Ammon's horn (tissue), 1 donor: Measurements from ENCODE around the gene TTLL6.
A peak's percentile ranks its signal among the peaks of the same experiment; 100 is the strongest.

ENCODE experiments used
- DNase-seq: peaks from one replicate; pipeline ENCODE4 v3.0.0-alpha.2; 2016; ENCODE audit warnings: low spot score

Gene TTLL6

GRCh38 chr17:48737330-48738043 is 79.5 kb downstream of the TTLL6 start:
- DNase-seq, result no peak

GRCh38 chr17:48735062-48735351 is 82.0 kb downstream of the TTLL6 start:
- no peak for DNase-seq

- no peak for DNase-seq
These were observed 82.5 kb downstream of the TTLL6 start for GRCh38 chr17:48734333-48735061.

GRCh38 chr17:48733632-48734328 is 83.2 kb downstream of the TTLL6 start:
- no peak for DNase-seq

- DNase-seq, result no peak
These were observed 84.1 kb downstream of the TTLL6 start for GRCh38 chr17:48732688-48733629.

- no peak for DNase-seq
These were observed 85.7 kb downstream of the TTLL6 start for GRCh38 chr17:48731355-48731754.

GRCh38 chr17:48730240-48730550 is 86.8 kb downstream of the TTLL6 start:
- DNase-seq, result no peak

GRCh38 chr17:48729335-48730239 is 87.4 kb downstream of the TTLL6 start:
- no peak for DNase-seq

GRCh38 chr17:48728232-48729231 is 88.5 kb downstream of the TTLL6 start, which contains the start of gene HOXB13:
Gene HOXB13, minus strand, starts transcription at chr17:48728750. Its CDS starts 157 bp downstream, at chr17:48728593.
- no peak for DNase-seq

GRCh38 chr17:48727415-48728175 is 89.4 kb downstream of the TTLL6 start:
- DNase-seq, result no peak

GRCh38 chr17:48726916-48727286 is 90.1 kb downstream of the TTLL6 start:
- no peak for DNase-seq

GRCh38 chr17:48726114-48726915 is 90.7 kb downstream of the TTLL6 start:
- no peak for DNase-seq

- DNase-seq, result no peak
These were observed 91.6 kb downstream of the TTLL6 start for GRCh38 chr17:48725288-48726064.

GRCh38 chr17:48725004-48725287 is 92.1 kb downstream of the TTLL6 start:
- no peak for DNase-seq

GRCh38 chr17:48724251-48725003 is 92.6 kb downstream of the TTLL6 start:
- peak; percentile 68 for DNase-seq

- no peak for DNase-seq
These were observed 93.4 kb downstream of the TTLL6 start for GRCh38 chr17:48723423-48724250.
